ENCODE results near the gene ZG16.

ZG16 gene

GRCh38 chr16:29820730-29821642 lies 42.9 kb downstream of the ZG16 start:
- Histone ChIP-seq H3K9ac (ENCODE audit: low read depth in 1 of 2, low read length in 2 of 2) (peak overlapping the region; percentile 85 to 92), H3K9me3 (ENCODE audit: control insufficient read depth in 2 of 2, low read length in 2 of 2) (no peaks in the 10 kb centered on the region), H3K36me3 (ENCODE audit: control insufficient read depth in 2 of 2, insufficient read depth in 2 of 2, low read length in 2 of 2) (peaks cover 0 to 13% of the 10 kb centered on the region in 2 donors), H3K4me3 (ENCODE audit: low read length in 2 of 2) (peak overlapping the region; percentile 78 to 96), H3K27me3 (ENCODE audit: control insufficient read depth in 2 of 2, insufficient read depth in 2 of 2, low read length in 2 of 2) (no peaks in the 10 kb centered on the region), H3K4me1 (ENCODE audit: control insufficient read depth in 2 of 2, insufficient read depth in 2 of 2, low read length in 2 of 2) (peaks cover 67% of the 10 kb centered on the region in 2 donors), H3K27ac (ENCODE audit: low read depth in 2 of 2, low read length in 2 of 2) (peak overlapping the region; percentile 96)

GRCh38 chr16:29821643-29822115 lies 43.6 kb downstream of the ZG16 start:
- Histone ChIP-seq H3K27me3 (ENCODE audit: control insufficient read depth in 2 of 2, insufficient read depth in 2 of 2, low read length in 2 of 2) (no peaks in the 10 kb centered on the region), H3K4me1 (ENCODE audit: control insufficient read depth in 2 of 2, insufficient read depth in 2 of 2, low read length in 2 of 2) (peaks cover 70 to 71% of the 10 kb centered on the region in 2 donors), H3K9ac (ENCODE audit: low read depth in 1 of 2, low read length in 2 of 2) (peak overlapping the region; percentile 85 to 92), H3K27ac (ENCODE audit: low read depth in 2 of 2, low read length in 2 of 2) (peak overlapping the region; percentile 96), H3K4me3 (ENCODE audit: low read length in 2 of 2) (peak overlapping the region; percentile 78 to 96), H3K9me3 (ENCODE audit: control insufficient read depth in 2 of 2, low read length in 2 of 2) (no peaks in the 10 kb centered on the region), H3K36me3 (ENCODE audit: control insufficient read depth in 2 of 2, insufficient read depth in 2 of 2, low read length in 2 of 2) (peaks cover 0 to 13% of the 10 kb centered on the region in 2 donors)

- H3K9ac ChIP-seq (ENCODE audit: low read depth in 1 of 2, low read length in 2 of 2) = peak overlapping the region in 1 of 2 donors; percentile 28
- peaks cover 70 to 72% of the 10 kb centered on the region in 2 donors for H3K4me1 ChIP-seq (ENCODE audit: control insufficient read depth in 2 of 2, insufficient read depth in 2 of 2, low read length in 2 of 2)
These were observed 46.6 kb downstream of the ZG16 start for GRCh38 chr16:29824589-29825144.

GRCh38 chr16:29825145-29826044 lies 47.3 kb downstream of the ZG16 start:
- Histone ChIP-seq H3K27me3 (ENCODE audit: control insufficient read depth in 2 of 2, insufficient read depth in 2 of 2, low read length in 2 of 2) (no peaks in the 10 kb centered on the region), H3K4me1 (ENCODE audit: control insufficient read depth in 2 of 2, insufficient read depth in 2 of 2, low read length in 2 of 2) (peaks cover 73 to 74% of the 10 kb centered on the region in 2 donors), H3K9me3 (ENCODE audit: control insufficient read depth in 2 of 2, low read length in 2 of 2) (no peaks in the 10 kb centered on the region), H3K9ac (ENCODE audit: low read depth in 1 of 2, low read length in 2 of 2) (peak overlapping the region; percentile 9 to 63), H3K4me3 (ENCODE audit: low read length in 2 of 2) (peak overlapping the region; percentile 25 to 46), H3K36me3 (ENCODE audit: control insufficient read depth in 2 of 2, insufficient read depth in 2 of 2, low read length in 2 of 2) (peaks cover 7 to 12% of the 10 kb centered on the region in 2 donors), H3K27ac (ENCODE audit: low read depth in 2 of 2, low read length in 2 of 2) (peak overlapping the region; percentile 84 to 96)

More at GRCh38 chr16:29824589-29825144, 46.6 kb downstream of the ZG16 start:
- Histone ChIP-seq H3K9me3 (ENCODE audit: control insufficient read depth in 2 of 2, low read length in 2 of 2) (no peaks in the 10 kb centered on the region), H3K27ac (ENCODE audit: low read depth in 2 of 2, low read length in 2 of 2) (peak overlapping the region; percentile 84 to 96), H3K4me3 (ENCODE audit: low read length in 2 of 2) (peak overlapping the region; percentile 25 to 46), H3K36me3 (ENCODE audit: control insufficient read depth in 2 of 2, insufficient read depth in 2 of 2, low read length in 2 of 2) (peaks cover under 1 to 9% of the 10 kb centered on the region in 2 donors), H3K27me3 (ENCODE audit: control insufficient read depth in 2 of 2, insufficient read depth in 2 of 2, low read length in 2 of 2) (no peaks in the 10 kb centered on the region)

- Histone ChIP-seq H3K9ac (ENCODE audit: low read depth in 1 of 2, low read length in 2 of 2) (peak overlapping the region in 1 of 2 donors; percentile 9), H3K27ac (ENCODE audit: low read depth in 2 of 2, low read length in 2 of 2) (peak overlapping the region; percentile 84 to 96), H3K4me3 (ENCODE audit: low read length in 2 of 2) (peak overlapping the region in 1 of 2 donors; percentile 46), H3K4me1 (ENCODE audit: control insufficient read depth in 2 of 2, insufficient read depth in 2 of 2, low read length in 2 of 2) (peaks cover 72 to 74% of the 10 kb centered on the region in 2 donors), H3K9me3 (ENCODE audit: control insufficient read depth in 2 of 2, low read length in 2 of 2) (no peaks in the 10 kb centered on the region), H3K27me3 (ENCODE audit: control insufficient read depth in 2 of 2, insufficient read depth in 2 of 2, low read length in 2 of 2) (no peaks in the 10 kb centered on the region), H3K36me3 (ENCODE audit: control insufficient read depth in 2 of 2, insufficient read depth in 2 of 2, low read length in 2 of 2) (peaks cover 14 to 19% of the 10 kb centered on the region in 2 donors)
These were observed 48.3 kb downstream of the ZG16 start for GRCh38 chr16:29826342-29826695.

- Histone ChIP-seq H3K36me3 (ENCODE audit: control insufficient read depth in 2 of 2, insufficient read depth in 2 of 2, low read length in 2 of 2) (peaks cover 40 to 49% of the 10 kb centered on the region in 2 donors), H3K27ac (ENCODE audit: low read depth in 2 of 2, low read length in 2 of 2) (peak overlapping the region in 1 of 2 donors; percentile 67), H3K9me3 (ENCODE audit: control insufficient read depth in 2 of 2, low read length in 2 of 2) (no peaks in the 10 kb centered on the region), H3K4me3 (ENCODE audit: low read length in 2 of 2) (no peak overlapping the region), H3K4me1 (ENCODE audit: control insufficient read depth in 2 of 2, insufficient read depth in 2 of 2, low read length in 2 of 2) (peaks cover 32 to 36% of the 10 kb centered on the region in 2 donors), H3K9ac (ENCODE audit: low read depth in 1 of 2, low read length in 2 of 2) (no peak overlapping the region), H3K27me3 (ENCODE audit: control insufficient read depth in 2 of 2, insufficient read depth in 2 of 2, low read length in 2 of 2) (no peaks in the 10 kb centered on the region)
These were observed 52.7 kb downstream of the ZG16 start for GRCh38 chr16:29830774-29831173.

GRCh38 chr16:29831490-29831889 lies 53.4 kb downstream of the ZG16 start:
- Histone ChIP-seq H3K4me3 (ENCODE audit: low read length in 2 of 2) (no peak overlapping the region), H3K9ac (ENCODE audit: low read depth in 1 of 2, low read length in 2 of 2) (no peak overlapping the region), H3K27me3 (ENCODE audit: control insufficient read depth in 2 of 2, insufficient read depth in 2 of 2, low read length in 2 of 2) (no peaks in the 10 kb centered on the region), H3K36me3 (ENCODE audit: control insufficient read depth in 2 of 2, insufficient read depth in 2 of 2, low read length in 2 of 2) (peaks cover 42 to 53% of the 10 kb centered on the region in 2 donors), H3K9me3 (ENCODE audit: control insufficient read depth in 2 of 2, low read length in 2 of 2) (no peaks in the 10 kb centered on the region), H3K4me1 (ENCODE audit: control insufficient read depth in 2 of 2, insufficient read depth in 2 of 2, low read length in 2 of 2) (peaks cover 26 to 30% of the 10 kb centered on the region in 2 donors), H3K27ac (ENCODE audit: low read depth in 2 of 2, low read length in 2 of 2) (no peak overlapping the region)

Measured in mucosa of rectum (tissue), 2 donors.